Testis (tissue), 2 donors: Measurements from ENCODE around the gene JAKMIP1.

Source experiments
- CTCF ChIP-seq, 3 experiments: fragments of 450-650 bp in 2 of 3; fragments of 200-600 bp in 1 of 3; sonication (generic) in 1 of 3; IDR thresholded peaks; one replicate each; pipeline ENCODE4 v1.5.1; 2016 to 2019; ENCODE audit warnings: antibody characterized with exemption in 3 of 3, mild to moderate bottlenecking in 2 of 3, moderate library complexity in 1 of 3
- POLR2A ChIP-seq: fragments of 450-650 bp; IDR thresholded peaks from one replicate; pipeline ENCODE4 v1.6.1; 2017; ENCODE audit warnings: antibody characterized with exemption, mild to moderate bottlenecking, moderate library complexity

- TF ChIP-seq POLR2A = no peak
- no peak for TF ChIP-seq CTCF (IDR thresholded peaks at IDR 0.05)
Measured at GRCh38 chr4:6230827-6231662, 30.7 kb upstream of the JAKMIP1 start.
